Stimulated activated CD8-positive, alpha-beta memory T cell treated with anti-CD3 and anti-CD28 coated beads, Interleukin-4, amount 100 ng/mL, for 24 hours (primary cell): Measurements from ENCODE around the gene ELSPBP1.
"Not testable (repeated sequence)": the region's sequence is repeated elsewhere in the genome, so short reads cannot be mapped to it uniquely, and the experiment has no call there.

Source experiments
- DNase-seq: peaks from one replicate; pipeline ENCODE4 v3.0.0-alpha.2; 2020; ENCODE audit warnings: low read depth

The ELSPBP1 gene

DNA sequence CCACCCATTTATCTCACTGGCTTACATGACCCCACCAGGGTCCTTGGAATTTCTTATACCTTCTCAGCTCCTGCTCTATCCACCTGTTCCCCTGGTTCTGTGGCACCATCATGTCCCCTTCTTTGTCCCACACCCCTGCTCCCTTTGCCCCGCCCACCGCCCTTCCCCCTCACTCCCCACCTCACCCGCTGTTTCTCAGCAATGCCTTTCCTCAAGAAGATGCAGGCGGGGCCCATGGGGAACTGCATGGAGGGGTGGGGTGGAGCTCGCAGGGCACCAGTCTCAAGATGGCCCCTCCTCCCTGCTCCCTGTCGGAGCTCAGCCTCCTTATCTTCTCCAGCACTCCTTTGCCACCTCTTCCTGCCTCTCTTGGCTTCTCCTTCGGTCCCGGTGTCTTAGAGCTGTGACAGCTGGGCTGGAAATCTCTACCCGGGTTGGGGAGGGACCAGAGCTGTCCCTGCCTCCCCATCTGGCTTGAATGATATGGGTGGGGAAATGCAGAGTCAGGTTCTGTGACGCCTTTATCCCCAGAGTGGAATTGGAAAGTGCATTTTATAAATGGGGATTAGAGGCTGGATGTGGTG is 49.3 kb downstream of the ELSPBP1 start, which contains the start of gene CABP5:
TSS of gene CABP5 (minus strand) at position 405 of the 584 bp plus-strand sequence. CDS start at position 248, 157 bp downstream.
- no peak for DNase-seq

DNA sequence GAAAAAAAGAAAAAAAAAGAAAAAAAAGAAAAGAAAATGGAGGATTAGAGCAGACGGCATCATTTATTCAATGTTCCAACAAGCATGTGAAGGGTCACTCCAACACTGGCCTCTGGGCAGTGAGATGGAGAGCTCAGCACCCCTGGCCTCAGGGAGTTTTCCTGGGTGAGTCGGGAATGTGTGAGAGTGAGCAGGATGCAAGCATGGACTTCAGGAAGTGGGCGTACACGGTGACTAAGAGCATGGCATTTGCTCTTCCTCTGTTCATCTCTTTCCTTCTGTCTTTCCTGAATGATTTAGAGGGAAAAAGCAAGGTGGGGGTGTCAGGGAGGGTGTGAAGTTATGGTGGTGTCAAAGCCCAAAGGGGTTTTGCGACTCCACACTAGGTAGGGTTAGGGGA is 50.1 kb downstream of the ELSPBP1 start:
- no peak for DNase-seq

- no peak for DNase-seq
Observed at GRCh38 chr19:48051335-48052033, 57.1 kb downstream of the ELSPBP1 start.

- DNase-seq: no peak
Observed at GRCh38 chr19:48053076-48053475, 58.6 kb downstream of the ELSPBP1 start.

GRCh38 chr19:48053856-48054255 is 59.4 kb downstream of the ELSPBP1 start:
- DNase-seq: no peak

GRCh38 chr19:48059331-48059730 is 64.9 kb downstream of the ELSPBP1 start:
- no peak for DNase-seq

DNA sequence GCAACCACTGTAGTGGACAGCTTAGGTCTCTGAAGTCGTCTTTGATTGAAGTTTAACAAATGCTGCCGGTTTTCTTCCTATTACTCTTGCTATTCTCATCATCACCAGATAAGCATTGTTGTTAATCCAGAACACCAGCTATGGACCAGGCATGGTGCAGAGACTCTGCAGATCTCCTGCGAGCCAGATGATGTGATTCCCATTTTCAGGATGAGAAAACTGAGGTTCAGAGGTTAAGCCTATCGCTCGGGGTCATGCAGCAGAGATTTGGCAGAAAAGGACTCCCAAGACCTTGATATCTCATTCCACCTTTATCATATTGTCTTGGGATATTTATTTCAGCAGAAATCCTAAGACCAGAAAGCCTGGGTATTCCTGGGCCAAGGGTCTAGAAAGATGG is 65.9 kb downstream of the ELSPBP1 start:
- DNase-seq: no peak

DNA sequence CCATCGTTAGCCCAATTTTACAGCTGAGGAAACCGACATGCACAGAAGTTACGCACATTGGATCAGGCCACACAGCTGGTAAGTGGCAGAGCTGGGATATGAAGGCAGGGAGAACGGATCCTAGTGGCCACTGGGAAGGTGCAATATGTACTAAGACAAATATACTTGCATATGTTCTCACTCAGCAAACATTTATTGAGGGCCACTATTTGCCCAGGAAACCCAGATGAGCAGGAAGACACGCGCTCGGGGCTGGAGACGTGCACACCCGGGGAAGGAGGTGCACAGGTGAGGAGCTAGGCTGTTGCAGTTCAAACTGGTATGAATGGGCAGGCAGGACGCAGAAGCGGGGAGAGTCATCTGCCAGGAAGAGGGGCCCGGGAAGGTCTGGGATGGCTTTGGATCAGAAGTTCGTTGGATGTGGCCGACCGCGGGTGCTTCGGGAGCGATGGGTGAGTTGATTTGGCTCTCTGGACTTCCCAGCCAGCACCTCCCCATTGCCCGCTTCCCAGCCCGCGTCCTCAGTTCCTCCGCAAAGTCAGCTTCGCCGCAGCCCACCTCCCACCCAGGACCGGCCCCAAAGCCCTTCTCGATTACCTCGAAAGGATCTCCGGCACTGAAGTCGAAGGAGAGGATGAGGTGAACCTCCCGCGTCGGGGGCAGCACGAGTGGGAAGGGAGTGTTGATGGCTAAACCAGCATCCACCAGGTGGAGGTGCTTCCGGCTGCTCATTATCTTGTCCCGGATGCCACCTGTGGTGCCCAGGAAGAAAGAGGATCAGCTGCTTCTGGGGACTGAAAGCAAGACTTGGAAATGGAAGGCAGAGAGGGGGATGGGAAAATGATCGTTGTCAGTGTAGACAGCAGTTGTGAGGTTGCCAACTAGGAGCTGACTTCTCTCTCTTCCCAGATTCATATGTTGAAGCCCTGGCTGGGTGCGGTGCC is 67.2 kb downstream of the ELSPBP1 start:
- DNase-seq: no peak

- DNase-seq: no peak
Observed at GRCh38 chr19:48064509-48064908, 70.1 kb downstream of the ELSPBP1 start.

- DNase-seq: no peak
Observed at GRCh38 chr19:48069435-48069834, 75.0 kb downstream of the ELSPBP1 start.

DNA sequence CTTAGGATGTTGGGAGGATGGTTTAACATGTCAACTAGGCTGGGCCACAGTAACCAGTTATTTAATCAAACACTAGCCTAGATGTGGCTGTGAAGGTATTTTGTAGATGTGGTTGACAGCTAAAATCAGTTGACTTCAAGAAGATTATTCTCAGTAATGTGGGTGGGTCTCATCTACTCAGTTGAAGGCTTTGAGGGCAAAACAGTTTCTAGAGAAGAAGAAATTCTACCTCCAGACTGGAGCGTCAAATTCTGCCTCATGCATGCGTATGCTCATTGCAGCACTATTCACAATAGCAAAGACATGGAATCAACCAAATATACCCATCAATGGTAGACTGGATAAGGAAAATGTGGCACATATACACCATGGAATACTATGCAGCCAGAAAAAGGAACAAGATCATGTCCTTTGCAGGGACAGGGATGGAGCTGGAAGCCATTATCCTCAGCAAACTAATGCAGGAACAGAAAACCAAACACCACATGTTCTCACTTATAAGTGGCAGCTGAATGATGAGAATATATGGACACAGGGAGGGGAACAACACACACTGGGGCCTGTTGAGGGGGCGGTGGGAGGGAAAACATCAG is 75.8 kb downstream of the ELSPBP1 start:
- DNase-seq: not testable (repeated sequence)
